GM12891 (cell line): ENCODE measurements around the gene CYP24A1.

Source experiments
- POLR2A ChIP-seq: IDR thresholded peaks from 2 replicates; pipeline ENCODE4 v1.6.1; 2011; ENCODE audit warnings: low read depth, low read length, control low read depth
- POLR2AphosphoS5 ChIP-seq: IDR thresholded peaks from 2 replicates; pipeline ENCODE4 v1.6.1; 2011; ENCODE audit warnings: low read depth, low read length, control low read depth
- POU2F2 ChIP-seq: IDR thresholded peaks from 2 replicates; pipeline ENCODE4 v1.6.1; 2011; ENCODE audit warnings: low read depth, mild to moderate bottlenecking, control low read depth, low read length, moderate library complexity
- SPI1 ChIP-seq: IDR thresholded peaks from 2 replicates; pipeline ENCODE4 v1.6.1; 2011; ENCODE audit warnings: low read depth, low read length, control low read depth
- TAF1 ChIP-seq: IDR thresholded peaks from 2 replicates; pipeline ENCODE4 v1.6.1; 2011; ENCODE audit warnings: low read depth, low read length, control low read depth

- TF ChIP-seq POLR2A (no peak), POLR2AphosphoS5 (no peak), SPI1 (no peak), TAF1 (no peak), POU2F2 (no peak)
These were observed 33.4 kb upstream of the CYP24A1 start for GRCh38 chr20:54207053-54207742.
